H1 (cell line): ENCODE measurements around the gene KIF23. TPM values are rescaled to one million over a fixed set of nuclear protein-coding genes. Genes with fewer than 3 reads are reported as not detected.

Experiments used
- CTCF ChIA-PET: fragments of 300-600 bp; sonication (Branson Sonifier 250); formaldehyde crosslinking; loops from one replicate; lab custom pipeline; 2021; ENCODE audit not compliant: partially characterized antibody; lab: Charles Lee
- POLR2A ChIA-PET: fragments of 300-600 bp; sonication (Branson Sonifier 250); formaldehyde crosslinking; loops from one replicate; lab custom pipeline; 2021; ENCODE audit warnings: inconsistent platforms; ENCODE audit not compliant: partially characterized antibody; lab: Charles Lee
- DNase-seq, 2 experiments: peaks; one replicate each; pipeline versions ENCODE4 v3.0.0 to v3.0.0-alpha.2; 2010 to 2022; ENCODE audit warnings: low spot score in 2 of 2, low read depth in 1 of 2, mixed read lengths in 1 of 2
- FAIRE-seq: peaks from 2 replicates; lab custom pipeline; 2011; peaks lifted over from hg19 to GRCh38; lab: Jason Lieb, UNC
- H2AFZ ChIP-seq: 2 replicates; pipeline ENCODE4 v1.8.1; 2012; ENCODE audit warnings: low read length, inconsistent platforms
- H2AK5ac ChIP-seq: 2 replicates; pipeline ENCODE4 v1.6.1; 2013; ENCODE audit warnings: low read depth, low read length
- H2BK120ac ChIP-seq: replicated peaks from 2 replicates; pipeline ENCODE3; 2013; ENCODE audit warnings: low read depth, low read length, inconsistent platforms
- H2BK12ac ChIP-seq: 2 replicates; pipeline ENCODE4 v1.6.1; 2013; ENCODE audit warnings: low read depth, low read length
- H2BK15ac ChIP-seq: 2 replicates; pipeline ENCODE4 v1.6.1; 2013; ENCODE audit warnings: low read length
- H2BK20ac ChIP-seq: 2 replicates; pipeline ENCODE4 v1.6.1; 2013; ENCODE audit warnings: low read length
- H2BK5ac ChIP-seq: 2 replicates; pipeline ENCODE4 v1.6.1; 2013; ENCODE audit warnings: low read depth, low read length
- H3K14ac ChIP-seq: 2 replicates; pipeline ENCODE4 v1.6.1; 2013; ENCODE audit warnings: inconsistent platforms; ENCODE audit not compliant: insufficient read length
- H3K18ac ChIP-seq: 2 replicates; pipeline ENCODE4 v1.6.1; 2013; ENCODE audit warnings: low read length; ENCODE audit errors: extremely low read depth
- H3K23ac ChIP-seq: 2 replicates; pipeline ENCODE4 v1.6.1; 2013; ENCODE audit warnings: inconsistent platforms; ENCODE audit not compliant: insufficient read length
- H3K23me2 ChIP-seq: 2 replicates; pipeline ENCODE4 v1.6.1; 2013; ENCODE audit warnings: low read depth, low read length
- H3K27ac ChIP-seq: 2 replicates; pipeline ENCODE4 v1.6.1; 2011; ENCODE audit warnings: low read depth, low read length, inconsistent platforms
- H3K27me3 ChIP-seq, 4 experiments: replicated peaks in 1 of 4; 1 replicate in 1 of 4; 2 replicates in 3 of 4; pipeline versions ENCODE4 v1.6.1 to v1.8.1; 2011 to 2013; ENCODE audit warnings: low read length in 3 of 4, mild to moderate bottlenecking in 3 of 4, inconsistent platforms in 2 of 4, mixed read lengths in 2 of 4, moderate library complexity in 1 of 4; ENCODE audit not compliant: control insufficient read depth in 3 of 4, insufficient read depth in 3 of 4; ENCODE audit errors: extremely low read depth in 1 of 4
- H3K36me3 ChIP-seq, 4 experiments: 2 replicates each; pipeline versions ENCODE4 v1.6.1 to v1.8.1; 2011 to 2013; ENCODE audit warnings: mild to moderate bottlenecking in 4 of 4, low read length in 3 of 4, moderate library complexity in 2 of 4, control low read depth in 1 of 4, inconsistent platforms in 1 of 4; ENCODE audit not compliant: insufficient read depth in 4 of 4, control insufficient read depth in 2 of 4
- H3K4ac ChIP-seq: replicated peaks from 2 replicates; pipeline ENCODE3; 2013; ENCODE audit warnings: low read length, low read depth, mixed read lengths, inconsistent platforms; ENCODE audit not compliant: insufficient read length
- H3K4me1 ChIP-seq, 4 experiments: replicated peaks in 1 of 4; 1 replicate in 1 of 4; 2 replicates in 3 of 4; pipeline versions ENCODE4 v1.6.1 to v1.8.1; 2011 to 2013; ENCODE audit warnings: low read length in 3 of 4, inconsistent platforms in 2 of 4, mixed read lengths in 1 of 4; ENCODE audit not compliant: insufficient read depth in 4 of 4, control insufficient read depth in 3 of 4
- H3K4me2 ChIP-seq, 2 experiments: 2 replicates each; pipeline versions ENCODE4 v1.6.1 to v1.8.1; 2011 to 2013; ENCODE audit warnings: low read depth in 2 of 2, low read length in 2 of 2, control low read depth in 1 of 2, inconsistent platforms in 1 of 2, mild to moderate bottlenecking in 1 of 2; ENCODE audit not compliant: insufficient read depth in 1 of 2
- H3K4me3 ChIP-seq, 4 experiments: fragments of 200-600, 300-600 bp in 1 of 4; sonication (generic), shearing (Covaris generic), sonication (Bioruptor Twin) in 1 of 4; 2 replicates each; pipeline versions ENCODE4 v1.5.1 to v1.8.1; 2011 to 2016; ENCODE audit warnings: low read length in 4 of 4, low read depth in 3 of 4, control low read depth in 2 of 4, inconsistent platforms in 2 of 4, mild to moderate bottlenecking in 2 of 4, mixed read lengths in 1 of 4, moderate library complexity in 1 of 4; ENCODE audit not compliant: insufficient read depth in 2 of 4; ENCODE audit errors: extremely low read depth in 1 of 4
- H3K56ac ChIP-seq: replicated peaks from 2 replicates; pipeline ENCODE3; 2013; ENCODE audit warnings: low read depth, mild to moderate bottlenecking, mixed read lengths, low read length, inconsistent platforms; ENCODE audit not compliant: insufficient read length
- H3K79me1 ChIP-seq: 2 replicates; pipeline ENCODE4 v1.6.1; 2013; ENCODE audit warnings: low read depth, low read length, control low read depth
- H3K79me2 ChIP-seq, 2 experiments: 2 replicates each; pipeline versions ENCODE4 v1.6.1 to v1.8.1; 2012 to 2013; ENCODE audit warnings: low read length in 2 of 2, mild to moderate bottlenecking in 2 of 2, inconsistent platforms in 1 of 2; ENCODE audit not compliant: insufficient read depth in 2 of 2, control insufficient read depth in 1 of 2
- H3K9ac ChIP-seq, 4 experiments: replicated peaks in 1 of 4; 1 replicate in 1 of 4; 2 replicates in 3 of 4; pipeline versions ENCODE4 v1.6.1 to v1.8.1; 2011 to 2013; ENCODE audit warnings: low read depth in 3 of 4, low read length in 3 of 4, control low read depth in 2 of 4, mild to moderate bottlenecking in 2 of 4, moderate library complexity in 2 of 4, inconsistent platforms in 1 of 4; ENCODE audit errors: extremely low read depth in 1 of 4
- H3K9me3 ChIP-seq, 2 experiments: 2 replicates each; pipeline versions ENCODE4 v1.6.1 to v1.8.1; 2012 to 2013; ENCODE audit warnings: mild to moderate bottlenecking in 2 of 2, moderate library complexity in 2 of 2, control low read depth in 1 of 2, inconsistent platforms in 1 of 2, low read depth in 1 of 2, low read length in 1 of 2, mixed read lengths in 1 of 2; ENCODE audit not compliant: insufficient read depth in 2 of 2
- H4K20me1 ChIP-seq, 2 experiments: replicated peaks in 1 of 2; 2 replicates each; pipeline versions ENCODE3 to v1.8.1; 2011 to 2013; ENCODE audit warnings: inconsistent platforms in 2 of 2, low read length in 2 of 2, mild to moderate bottlenecking in 1 of 2; ENCODE audit not compliant: insufficient read depth in 2 of 2, control insufficient read depth in 1 of 2
- H4K5ac ChIP-seq: 2 replicates; pipeline ENCODE4 v1.6.1; 2013; ENCODE audit warnings: low read length, low read depth, mixed read lengths, inconsistent platforms; ENCODE audit not compliant: insufficient read length
- H4K8ac ChIP-seq: 2 replicates; pipeline ENCODE4 v1.8.0; 2013; ENCODE audit warnings: mild to moderate bottlenecking, moderate library complexity, low read length, inconsistent platforms; ENCODE audit not compliant: insufficient read depth; ENCODE audit errors: extremely low read depth
- H4K91ac ChIP-seq: replicated peaks from 2 replicates; pipeline ENCODE3; 2013; ENCODE audit warnings: low read length, mixed read lengths, inconsistent platforms; ENCODE audit not compliant: insufficient read length
- GABPA ChIP-seq: IDR thresholded peaks from 2 replicates; pipeline ENCODE4 v1.6.1; 2011; ENCODE audit warnings: mild to moderate bottlenecking, low read length, moderate library complexity, borderline replicate concordance; ENCODE audit not compliant: insufficient read depth
- JUN ChIP-seq: IDR thresholded peaks from 2 replicates; pipeline ENCODE4 v1.6.1; 2011; ENCODE audit warnings: low read depth, mild to moderate bottlenecking, improper control_type of control experiment, low read length
- MAX ChIP-seq: IDR thresholded peaks from 2 replicates; pipeline ENCODE4 v1.6.1; 2012; ENCODE audit warnings: inconsistent platforms
- RAD21 ChIP-seq, 2 experiments: IDR thresholded peaks in 1 of 2; conservative IDR thresholded peaks in 1 of 2; 2 replicates each; pipeline ENCODE4 v1.6.1; 2011; ENCODE audit warnings: low read depth in 2 of 2, low read length in 2 of 2, improper control_type of control experiment in 1 of 2, inconsistent platforms in 1 of 2, mild to moderate bottlenecking in 1 of 2, moderate library complexity in 1 of 2
- TAF1 ChIP-seq: IDR thresholded peaks from 2 replicates; pipeline ENCODE4 v1.6.1; 2011; ENCODE audit warnings: mild to moderate bottlenecking, low read depth, low read length
- TCF12 ChIP-seq: IDR thresholded peaks from 2 replicates; pipeline ENCODE4 v1.6.1; 2011; ENCODE audit warnings: low read depth, mild to moderate bottlenecking, low read length
- WGBS, 2 experiments: shearing (Covaris generic) in 1 of 2; methylation state at CpG; one replicate each; pipeline versions ENCODE4 v1.1.6 to v1.1.7; 2013 to 2015; ENCODE audit warnings: low lambda C conversion rate in 2 of 2, mixed read lengths in 2 of 2, inconsistent platforms in 1 of 2, low coverage in 1 of 2, missing lambda C conversion rate in 1 of 2; ENCODE audit not compliant: insufficient replicate concordance in 2 of 2, insufficient coverage in 1 of 2, insufficient read length in 1 of 2; ENCODE audit errors: extremely low coverage in 1 of 2, missing lambda C conversion rate in 1 of 2; 5-methylcytosine and 5-hydroxymethylcytosine counted together
- polyA plus RNA-seq, 7 experiments: library from polyadenylated mRNA; depleted of rRNA in 3 of 7; stranded (reverse) in 5 of 7; unstranded in 2 of 7; fragments of >200 nt in 5 of 7; fragments of 200-250 nt in 2 of 7; gene quantifications; 1 replicate in 5 of 7; 2 replicates in 1 of 7; 4 replicates in 1 of 7; pipeline versions ENCODE4 v1.2.1 to v1.2.3, GENCODE V29; 2011 to 2013; ENCODE audit warnings: missing spikeins in 2 of 7, mixed read lengths in 2 of 7
- total RNA-seq: library from RNA; stranded (reverse); fragmentation: NEBNext Ultra II Directional; extraction: Animal tissue kit (Norgen Biotek cat#: 25700); gene quantifications from 2 replicates; pipeline ENCODE4 v1.2.1, GENCODE V29; 2021
- TF ChIP-seq, protein P1 (sequence below): IDR thresholded peaks from 2 replicates; pipeline ENCODE4 v1.6.1; 2011; ENCODE audit warnings: low read depth, mild to moderate bottlenecking, low read length; ENCODE audit not compliant: insufficient read depth
- TF ChIP-seq, protein P2 (sequence below): IDR thresholded peaks from 2 replicates; pipeline ENCODE4 v1.6.1; 2011; ENCODE audit warnings: low read length, improper control_type of control experiment

The KIF23 gene
- total and polyA plus RNA-seq, 2 of the 8 experiments (the other 6 are each of a cell fraction or from before 2014, with no cell fraction given), result 26.2 to 77.4 TPM

DNA sequence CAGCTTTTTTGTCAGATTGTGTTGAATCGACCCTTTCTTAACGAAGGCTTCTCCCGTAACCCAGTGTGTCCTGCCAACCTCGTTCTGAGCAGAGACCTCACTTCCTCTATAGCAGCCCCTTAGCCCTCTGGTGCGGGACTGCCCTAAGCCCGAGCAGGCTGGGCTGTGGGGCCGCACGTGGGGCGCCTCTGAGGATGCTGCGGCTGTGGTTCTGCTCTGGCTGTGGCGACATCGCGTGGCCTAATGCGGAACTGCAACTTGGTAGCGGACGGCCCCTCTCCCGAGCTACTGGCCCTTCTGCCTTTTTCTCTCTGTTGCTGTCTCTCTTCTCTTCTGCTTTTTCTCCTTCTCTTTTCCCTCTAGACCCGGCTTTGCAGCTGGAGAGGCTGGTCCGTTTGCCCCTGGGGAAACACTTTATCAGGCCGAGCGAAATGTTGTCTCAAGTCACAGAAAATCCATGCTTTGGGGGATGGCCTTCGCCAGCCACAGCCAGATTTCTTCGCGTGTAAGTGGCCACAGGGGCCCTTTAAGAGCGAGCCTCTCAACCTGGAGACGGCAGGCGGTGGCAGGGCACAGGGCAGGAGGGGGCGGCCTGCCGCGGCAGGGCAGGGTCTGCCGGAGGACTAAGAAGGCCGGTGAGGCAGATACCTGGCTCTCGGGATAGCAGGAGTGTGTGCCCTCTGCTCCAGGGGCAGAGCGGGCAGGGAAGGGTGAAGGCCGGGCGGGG lies 19.4 kb upstream of the KIF23 start:
- 28% methylated on average over 36 of the region's 36 CpGs; no CpG with 5 or more reads in 1 of the 2 experiments for WGBS, 2 experiments
- POLR2A ChIA-PET, result interaction anchor here (1.0 kb wide), 1 partner anchor 58 kb away, joined by 5 read pairs; the partner anchor contains the start of gene RPLP1
- Histone ChIP-seq H3K36me3 (no peaks in the 10 kb centered on the region), H3K79me2 (no peaks in the 10 kb centered on the region), H3K4me2 (peak overlapping the region in 1 of 2 experiments; percentile 43; a peak in 3 of 4 replicates), H3K4me1 (peaks cover 0 to 17% (median 7%) of the 10 kb centered on the region in 4 experiments; a peak in 5 of 7 replicates), H4K5ac (no peak overlapping the region), H3K27ac (no peak overlapping the region), H4K20me1 (peaks cover 0 to 2% of the 10 kb centered on the region in 2 experiments), H3K27me3 (no peaks in the 10 kb centered on the region), H4K8ac (no peak overlapping the region; the same call in 1 of the 2 replicates), H4K91ac (no peak overlapping the region), H3K4ac (no peak overlapping the region), H2BK12ac (no peak overlapping the region), H3K9me3 (no peaks in the 10 kb centered on the region), H2BK20ac (no peak overlapping the region), H2BK5ac (no peak overlapping the region; the same call in 1 of the 2 replicates), H2AK5ac (no peak overlapping the region), H2BK15ac (no peak overlapping the region), H3K18ac (no peak overlapping the region; the same call in 1 of the 2 replicates), H3K14ac (no peak overlapping the region), H3K4me3 (peak overlapping the region in 1 of 4 experiments; percentile 26; a peak in 1 of 8 replicates), H3K23me2 (no peaks in the 10 kb centered on the region), H2AFZ (no peak overlapping the region; the same call in 1 of the 2 replicates), H3K56ac (no peak overlapping the region), H2BK120ac (no peak overlapping the region), H3K9ac (no peak overlapping the region), H3K79me1 (no peaks in the 10 kb centered on the region; the same call in 1 of the 2 replicates), H3K23ac (no peak overlapping the region)
- CTCF ChIA-PET, result interaction anchor here (0.5 to 6.1 kb wide), 37 partner anchors 10 to 359 kb away, joined by 3 to 43 read pairs (median 4); partner anchors contain the start of gene KIF23
- DNase-seq (peak; percentile 67 to 100), FAIRE-seq (peak; percentile 55)
- TF ChIP-seq GABPA (peak; percentile 63; the same call in 1 of the 2 replicates), JUN (no peak), TCF12 (0 out of 2 replicates have a peak, but pooled peaks have one; percentile 29), RAD21 (IDR thresholded peaks at IDR 0.05 in 1 of 2, conservative IDR thresholded peaks at IDR 0.05 in 1 of 2; ENCODE audit: low read depth in 2 of 2, low read length in 2 of 2) (peak; percentile 88 to 95), TAF1 (0 out of 2 replicates have a peak, but pooled peaks have one; percentile 22), MAX (peak; percentile 93)
- TF ChIP-seq, protein P1, sequence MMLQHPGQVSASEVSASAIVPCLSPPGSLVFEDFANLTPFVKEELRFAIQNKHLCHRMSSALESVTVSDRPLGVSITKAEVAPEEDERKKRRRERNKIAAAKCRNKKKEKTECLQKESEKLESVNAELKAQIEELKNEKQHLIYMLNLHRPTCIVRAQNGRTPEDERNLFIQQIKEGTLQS, result peak; percentile 54; the same call in 1 of the 2 replicates
- TF ChIP-seq, protein P2, sequence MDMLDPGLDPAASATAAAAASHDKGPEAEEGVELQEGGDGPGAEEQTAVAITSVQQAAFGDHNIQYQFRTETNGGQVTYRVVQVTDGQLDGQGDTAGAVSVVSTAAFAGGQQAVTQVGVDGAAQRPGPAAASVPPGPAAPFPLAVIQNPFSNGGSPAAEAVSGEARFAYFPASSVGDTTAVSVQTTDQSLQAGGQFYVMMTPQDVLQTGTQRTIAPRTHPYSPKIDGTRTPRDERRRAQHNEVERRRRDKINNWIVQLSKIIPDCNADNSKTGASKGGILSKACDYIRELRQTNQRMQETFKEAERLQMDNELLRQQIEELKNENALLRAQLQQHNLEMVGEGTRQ, result peak; percentile 69; the same call in 1 of the 2 replicates
